Pons (tissue), 1 donor: ENCODE measurements around the gene IPO7.
"Not testable (repeated sequence)": the region's sequence is repeated elsewhere in the genome, so short reads cannot be mapped to it uniquely, and the experiment has no call there.

Source experiments
- DNase-seq: peaks from one replicate; pipeline ENCODE4 v3.0.0-alpha.2; 2016; ENCODE audit warnings: low spot score

The IPO7 gene

GRCh38 chr11:9399466-9399865, 15.0 kb downstream of the IPO7 start:
- no peak for DNase-seq

GRCh38 chr11:9401884-9402283, 17.4 kb downstream of the IPO7 start:
- not testable (repeated sequence) for DNase-seq

GRCh38 chr11:9428706-9429105, 44.3 kb downstream of the IPO7 start:
- DNase-seq, result no peak

GRCh38 chr11:9438611-9439010, 54.2 kb downstream of the IPO7 start:
- peak; percentile 64 for DNase-seq

- no peak for DNase-seq
These were observed 61.8 kb downstream of the IPO7 start for GRCh38 chr11:9446230-9446629.

- DNase-seq, result no peak
These were observed 64.3 kb downstream of the IPO7 start for GRCh38 chr11:9448576-9449352.

- DNase-seq, result not testable (repeated sequence)
These were observed 67.6 kb downstream of the IPO7 start for GRCh38 chr11:9452023-9452422.

- DNase-seq, result no peak
These were observed 71.3 kb downstream of the IPO7 start for GRCh38 chr11:9455722-9456121.

GRCh38 chr11:9459667-9460321, 75.3 kb downstream of the IPO7 start:
- peak; percentile 64 for DNase-seq

- DNase-seq, result peak; percentile 100
These were observed 76.0 kb downstream of the IPO7 start, which contains the start of gene ZNF143 for GRCh38 chr11:9460322-9461062. TSS of gene ZNF143 (plus strand) at chr11:9461012. CDS start at chr11:9471309, 10,297 bp downstream.

GRCh38 chr11:9461063-9461759, 76.8 kb downstream of the IPO7 start:
- peak; percentile 94 for DNase-seq

- peak; percentile 59 for DNase-seq
These were observed 77.3 kb downstream of the IPO7 start for GRCh38 chr11:9461760-9462134.

- DNase-seq, result no peak
These were observed 77.8 kb downstream of the IPO7 start for GRCh38 chr11:9462172-9462799.

GRCh38 chr11:9462806-9463537, 78.5 kb downstream of the IPO7 start:
- DNase-seq, result peak; percentile 5

GRCh38 chr11:9470765-9471164, 86.3 kb downstream of the IPO7 start:
- DNase-seq, result no peak

- DNase-seq, result no peak
These were observed 89.0 kb downstream of the IPO7 start for GRCh38 chr11:9473408-9473807.

- no peak for DNase-seq
These were observed 95.4 kb downstream of the IPO7 start for GRCh38 chr11:9479899-9480298.

- DNase-seq, result no peak
These were observed 104.8 kb downstream of the IPO7 start for GRCh38 chr11:9489080-9489765.

GRCh38 chr11:9490376-9490775, 105.9 kb downstream of the IPO7 start:
- DNase-seq, result no peak

- DNase-seq, result no peak
These were observed 109.0 kb downstream of the IPO7 start for GRCh38 chr11:9493492-9493891.
